Measurements from ENCODE around the gene WNT5B.
A peak's percentile ranks its signal among the peaks of the same experiment; 100 is the strongest.

The WNT5B gene

DNA sequence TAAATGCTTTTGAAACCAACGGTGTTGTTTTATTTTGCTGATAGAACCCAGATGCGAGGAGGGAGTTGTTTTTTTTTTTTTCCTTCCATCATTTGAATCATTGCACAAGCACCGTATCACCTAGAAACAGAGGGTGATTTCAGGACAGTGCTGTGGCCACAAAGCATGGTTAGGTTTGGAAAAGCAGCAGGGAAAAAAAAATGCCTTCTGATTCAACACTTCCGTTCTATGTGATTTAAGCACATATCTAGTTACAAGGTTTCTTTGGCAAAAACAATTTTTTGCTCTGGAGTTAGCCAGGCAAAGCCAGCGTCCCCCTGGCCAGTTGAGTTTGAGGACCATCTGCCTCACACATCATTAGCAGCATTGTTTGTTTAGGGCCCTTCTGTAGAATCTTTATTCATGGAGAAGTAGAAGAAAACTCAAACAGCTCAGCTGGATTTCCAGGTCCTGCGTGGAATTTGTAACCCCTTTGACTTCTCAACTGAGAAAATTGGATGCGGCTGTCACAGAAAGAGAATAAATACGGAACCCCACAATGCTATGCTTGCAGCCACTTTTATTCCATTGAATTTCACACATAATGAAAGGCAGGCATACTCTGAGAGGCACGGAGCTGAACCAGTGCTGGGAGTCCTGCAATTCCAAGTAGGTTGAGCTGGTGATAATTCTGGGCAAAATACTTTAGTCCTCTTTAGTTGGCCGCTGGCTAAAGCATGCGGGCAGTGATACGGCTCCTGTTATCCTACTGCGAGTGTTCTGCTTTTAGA is 17.0 kb upstream of the WNT5B start:
- H2AFZ ChIP-seq (ENCODE audit: low read depth, low read length): no peak overlapping the region
- H3K4me2 ChIP-seq (ENCODE audit: low read length): no peak overlapping the region
- no peak overlapping the region for H3K27ac ChIP-seq (ENCODE audit: low read length)
- H4K20me1 ChIP-seq (ENCODE audit: insufficient read depth, low read length): peaks cover 13% of the 10 kb centered on the region
- H3K9me3 ChIP-seq (ENCODE audit: insufficient read depth, low read length): no peaks in the 10 kb centered on the region
- H3K36me3 ChIP-seq (replicated peaks; ENCODE audit: low read depth, low read length): no peaks in the 10 kb centered on the region
- no peaks in the 10 kb centered on the region for H3K79me2 ChIP-seq (ENCODE audit: low read length)
- H3K4me3 ChIP-seq (ENCODE audit: low read length): no peak overlapping the region
- no peak for TF ChIP-seq EZH2phosphoT487 (IDR thresholded peaks at IDR 0.05; ENCODE audit: low read depth)
- peaks cover 7% of the 10 kb centered on the region; the same call in 1 of the 2 replicates for H3K27me3 ChIP-seq (ENCODE audit: low read depth, low read length)
- H3K4me1 ChIP-seq (ENCODE audit: low read length): peaks cover 19% of the 10 kb centered on the region
- H3K9ac ChIP-seq (ENCODE audit: low read length): no peak overlapping the region

DNA sequence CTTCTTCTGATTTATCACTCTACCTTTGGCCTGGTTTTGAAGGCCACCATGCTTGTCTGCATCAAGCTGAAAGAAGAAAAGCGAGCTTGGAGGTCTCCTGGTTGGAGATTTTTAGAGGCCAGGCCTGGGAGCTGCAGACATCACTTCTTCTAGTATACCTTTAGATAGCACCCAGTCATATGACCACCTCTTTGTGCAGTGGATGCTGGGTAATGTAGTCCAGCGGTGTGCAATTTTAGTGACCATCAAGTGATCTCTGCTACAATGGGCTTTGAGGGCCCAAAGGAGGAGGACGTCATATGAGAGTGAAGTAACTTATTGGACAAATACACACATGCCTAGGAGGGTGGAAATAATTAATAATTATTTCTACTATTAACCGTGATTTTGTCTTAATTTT is 15.2 kb upstream of the WNT5B start:
- no peak overlapping the region for H3K27ac ChIP-seq (ENCODE audit: low read length)
- no peak overlapping the region for H3K9ac ChIP-seq (ENCODE audit: low read length)
- TF ChIP-seq, protein P1, sequence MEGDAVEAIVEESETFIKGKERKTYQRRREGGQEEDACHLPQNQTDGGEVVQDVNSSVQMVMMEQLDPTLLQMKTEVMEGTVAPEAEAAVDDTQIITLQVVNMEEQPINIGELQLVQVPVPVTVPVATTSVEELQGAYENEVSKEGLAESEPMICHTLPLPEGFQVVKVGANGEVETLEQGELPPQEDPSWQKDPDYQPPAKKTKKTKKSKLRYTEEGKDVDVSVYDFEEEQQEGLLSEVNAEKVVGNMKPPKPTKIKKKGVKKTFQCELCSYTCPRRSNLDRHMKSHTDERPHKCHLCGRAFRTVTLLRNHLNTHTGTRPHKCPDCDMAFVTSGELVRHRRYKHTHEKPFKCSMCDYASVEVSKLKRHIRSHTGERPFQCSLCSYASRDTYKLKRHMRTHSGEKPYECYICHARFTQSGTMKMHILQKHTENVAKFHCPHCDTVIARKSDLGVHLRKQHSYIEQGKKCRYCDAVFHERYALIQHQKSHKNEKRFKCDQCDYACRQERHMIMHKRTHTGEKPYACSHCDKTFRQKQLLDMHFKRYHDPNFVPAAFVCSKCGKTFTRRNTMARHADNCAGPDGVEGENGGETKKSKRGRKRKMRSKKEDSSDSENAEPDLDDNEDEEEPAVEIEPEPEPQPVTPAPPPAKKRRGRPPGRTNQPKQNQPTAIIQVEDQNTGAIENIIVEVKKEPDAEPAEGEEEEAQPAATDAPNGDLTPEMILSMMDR (IDR thresholded peaks at IDR 0.05; ENCODE audit: low read depth, low read length): no peak
- no peak for TF ChIP-seq EZH2phosphoT487 (IDR thresholded peaks at IDR 0.05; ENCODE audit: low read depth)
- peaks cover 5% of the 10 kb centered on the region; the same call in 1 of the 2 replicates for H3K27me3 ChIP-seq (ENCODE audit: low read depth, low read length)
- no peaks in the 10 kb centered on the region for H3K79me2 ChIP-seq (ENCODE audit: low read length)
- no peak overlapping the region for H2AFZ ChIP-seq (ENCODE audit: low read depth, low read length)
- H4K20me1 ChIP-seq (ENCODE audit: insufficient read depth, low read length): peaks cover 17% of the 10 kb centered on the region
- no peaks in the 10 kb centered on the region for H3K9me3 ChIP-seq (ENCODE audit: insufficient read depth, low read length)
- H3K4me2 ChIP-seq (ENCODE audit: low read length): no peak overlapping the region
- no peaks in the 10 kb centered on the region for H3K36me3 ChIP-seq (replicated peaks; ENCODE audit: low read depth, low read length)
- no peak overlapping the region for H3K4me3 ChIP-seq (ENCODE audit: low read length)
- peaks cover 20% of the 10 kb centered on the region for H3K4me1 ChIP-seq (ENCODE audit: low read length)

DNA sequence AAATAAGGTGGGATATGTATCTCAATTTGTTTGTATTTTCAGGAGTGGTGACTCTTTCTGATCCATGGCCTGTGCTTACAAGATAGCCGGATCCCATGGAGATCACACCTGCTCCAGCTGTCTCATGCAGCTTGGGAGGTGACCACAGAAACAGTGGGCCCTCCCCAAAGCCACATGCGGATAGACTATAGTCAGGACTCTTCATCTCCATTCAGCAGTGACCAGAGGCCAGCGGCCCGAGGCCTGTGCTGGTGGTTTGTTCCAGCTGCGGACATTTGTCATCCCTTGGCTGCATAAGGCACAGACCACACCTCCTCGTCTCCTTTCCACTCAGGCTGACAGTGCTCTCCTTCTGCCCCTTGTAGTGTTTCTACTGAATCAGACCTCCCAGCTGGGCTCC is 14.7 kb upstream of the WNT5B start:
- Histone ChIP-seq H3K4me3 (ENCODE audit: low read length) (no peak overlapping the region), H3K9ac (ENCODE audit: low read length) (no peak overlapping the region), H3K79me2 (ENCODE audit: low read length) (no peaks in the 10 kb centered on the region), H3K27ac (ENCODE audit: low read length) (no peak overlapping the region), H3K9me3 (ENCODE audit: insufficient read depth, low read length) (no peaks in the 10 kb centered on the region), H3K4me2 (ENCODE audit: low read length) (no peak overlapping the region), H2AFZ (ENCODE audit: low read depth, low read length) (no peak overlapping the region), H3K27me3 (ENCODE audit: low read depth, low read length) (peaks cover 5% of the 10 kb centered on the region; the same call in 1 of the 2 replicates), H4K20me1 (ENCODE audit: insufficient read depth, low read length) (peaks cover 17% of the 10 kb centered on the region), H3K36me3 (replicated peaks; ENCODE audit: low read depth, low read length) (no peaks in the 10 kb centered on the region), H3K4me1 (ENCODE audit: low read length) (peaks cover 24% of the 10 kb centered on the region)
- no peak for TF ChIP-seq EZH2phosphoT487 (IDR thresholded peaks at IDR 0.05; ENCODE audit: low read depth)
- TF ChIP-seq, protein P1 (IDR thresholded peaks at IDR 0.05; ENCODE audit: low read depth, low read length): no peak

DNA sequence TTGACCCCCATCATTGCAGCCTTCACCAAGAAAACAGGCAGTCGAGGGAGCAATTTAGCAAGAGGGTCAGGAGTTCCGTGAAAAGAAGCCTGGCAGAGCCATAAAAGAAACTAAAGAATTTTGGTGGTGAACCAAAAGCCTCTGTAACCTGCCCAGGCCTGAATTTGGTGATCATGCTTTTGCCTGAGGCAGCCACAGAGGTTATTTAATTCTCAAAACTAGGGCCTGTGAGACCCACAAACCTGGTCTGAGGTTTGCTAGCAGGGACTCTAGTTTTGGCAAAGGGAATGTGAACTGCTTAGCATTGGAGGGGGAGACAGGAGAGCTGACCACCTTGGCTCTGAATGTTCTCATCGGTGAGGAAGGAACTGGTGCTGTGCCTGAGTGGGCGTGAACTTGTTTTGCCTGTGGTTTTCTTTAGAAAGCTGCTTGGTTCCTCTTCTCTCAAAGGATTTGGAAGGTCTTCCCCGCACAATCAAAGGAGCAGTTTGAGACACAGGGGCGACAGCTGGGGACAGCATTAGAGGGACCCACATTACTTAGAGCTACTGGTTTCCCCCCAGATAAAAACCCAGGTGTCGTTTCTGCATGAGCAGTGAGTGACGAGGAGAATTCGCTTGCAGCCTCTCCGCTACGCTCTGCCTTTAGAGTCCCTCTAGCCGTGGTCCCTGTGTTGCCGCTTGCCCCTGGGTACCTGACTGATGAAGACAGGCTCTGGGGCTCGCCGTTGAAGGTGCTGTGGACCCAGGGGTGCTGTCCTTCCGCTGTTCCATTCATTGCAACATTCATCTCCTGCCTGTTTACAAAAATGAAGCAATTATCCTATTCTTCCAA is 12.6 kb upstream of the WNT5B start:
- Histone ChIP-seq H3K36me3 (replicated peaks; ENCODE audit: low read depth, low read length) (no peaks in the 10 kb centered on the region), H2AFZ (ENCODE audit: low read depth, low read length) (no peak overlapping the region), H3K4me1 (ENCODE audit: low read length) (peaks cover 34% of the 10 kb centered on the region), H3K27me3 (ENCODE audit: low read depth, low read length) (peaks cover 5% of the 10 kb centered on the region; the same call in 1 of the 2 replicates), H4K20me1 (ENCODE audit: insufficient read depth, low read length) (peaks cover 17% of the 10 kb centered on the region), H3K4me3 (ENCODE audit: low read length) (peak overlapping the region; percentile 7; the same call in 1 of the 2 replicates), H3K4me2 (ENCODE audit: low read length) (peak overlapping the region; percentile 52), H3K27ac (ENCODE audit: low read length) (no peak overlapping the region), H3K79me2 (ENCODE audit: low read length) (no peaks in the 10 kb centered on the region), H3K9ac (ENCODE audit: low read length) (no peak overlapping the region), H3K9me3 (ENCODE audit: insufficient read depth, low read length) (no peaks in the 10 kb centered on the region)
- TF ChIP-seq EZH2phosphoT487 (IDR thresholded peaks at IDR 0.05; ENCODE audit: low read depth): no peak
- TF ChIP-seq, protein P1 (IDR thresholded peaks at IDR 0.05; ENCODE audit: low read depth, low read length): no peak

Data from OCI-LY3 (cell line).